Uterus (tissue), 2 donors: Measurements from ENCODE around the gene B4GALT4.

Source experiments
- POLR2A ChIP-seq, 2 donors: fragments of 450-650 bp; IDR thresholded peaks; one replicate each; pipeline ENCODE4 v1.6.1; 2016; ENCODE audit warnings: antibody characterized with exemption in 2 of 2, mild to moderate bottlenecking in 1 of 2, moderate library complexity in 1 of 2
- TF ChIP-seq, protein P1 (sequence below), 4 experiments: fragments of 200-600 bp in 2 of 4; fragments of 450-650 bp in 2 of 4; sonication (generic) in 2 of 4; IDR thresholded peaks; one replicate each; pipeline ENCODE4 v1.5.1; 2016 to 2019; ENCODE audit warnings: antibody characterized with exemption in 4 of 4, mild to moderate bottlenecking in 2 of 4, moderate library complexity in 1 of 4

DNA sequence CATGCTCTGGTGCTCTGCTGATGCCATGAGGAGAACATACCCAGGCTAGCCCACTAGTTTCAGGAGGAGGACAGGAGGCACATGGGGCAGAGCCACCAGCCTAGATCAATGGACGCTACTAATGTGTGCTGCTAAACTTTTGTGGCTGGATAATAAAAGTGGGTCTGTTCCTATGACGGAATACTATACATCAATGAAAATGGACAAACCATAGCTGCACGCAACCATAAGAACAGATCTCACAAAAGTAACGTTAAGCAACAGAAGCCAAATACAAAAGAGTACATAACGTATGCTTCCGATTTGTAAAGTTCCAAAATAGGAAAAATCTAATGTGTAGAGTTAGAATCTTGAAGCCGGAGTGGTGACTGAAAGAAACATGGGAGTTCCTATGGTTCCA, 11.5 kb downstream of the B4GALT4 start:
- TF ChIP-seq, protein P1, sequence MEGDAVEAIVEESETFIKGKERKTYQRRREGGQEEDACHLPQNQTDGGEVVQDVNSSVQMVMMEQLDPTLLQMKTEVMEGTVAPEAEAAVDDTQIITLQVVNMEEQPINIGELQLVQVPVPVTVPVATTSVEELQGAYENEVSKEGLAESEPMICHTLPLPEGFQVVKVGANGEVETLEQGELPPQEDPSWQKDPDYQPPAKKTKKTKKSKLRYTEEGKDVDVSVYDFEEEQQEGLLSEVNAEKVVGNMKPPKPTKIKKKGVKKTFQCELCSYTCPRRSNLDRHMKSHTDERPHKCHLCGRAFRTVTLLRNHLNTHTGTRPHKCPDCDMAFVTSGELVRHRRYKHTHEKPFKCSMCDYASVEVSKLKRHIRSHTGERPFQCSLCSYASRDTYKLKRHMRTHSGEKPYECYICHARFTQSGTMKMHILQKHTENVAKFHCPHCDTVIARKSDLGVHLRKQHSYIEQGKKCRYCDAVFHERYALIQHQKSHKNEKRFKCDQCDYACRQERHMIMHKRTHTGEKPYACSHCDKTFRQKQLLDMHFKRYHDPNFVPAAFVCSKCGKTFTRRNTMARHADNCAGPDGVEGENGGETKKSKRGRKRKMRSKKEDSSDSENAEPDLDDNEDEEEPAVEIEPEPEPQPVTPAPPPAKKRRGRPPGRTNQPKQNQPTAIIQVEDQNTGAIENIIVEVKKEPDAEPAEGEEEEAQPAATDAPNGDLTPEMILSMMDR (IDR thresholded peaks at IDR 0.05), result no peak
- TF ChIP-seq POLR2A (IDR thresholded peaks at IDR 0.05), result no peak
